Neural progenitor cell (in vitro differentiated cells): ENCODE data around the gene SDK1. TPM values are rescaled to one million over a fixed set of nuclear protein-coding genes. Genes with fewer than 3 reads are reported as not detected.

ENCODE experiments used
- DNase-seq: peaks from one replicate; pipeline ENCODE4 v3.0.0-alpha.2; 2016; ENCODE audit warnings: low spot score
- H2AFZ ChIP-seq: fragments of 200-600 bp; sonication (generic); replicated peaks from 2 replicates; pipeline ENCODE4 v1.6.1; 2016; ENCODE audit warnings: antibody characterized with exemption
- H3F3A ChIP-seq: fragments of 200-600 bp; sonication (generic); 2 replicates; pipeline ENCODE4 v1.6.1; 2016; ENCODE audit warnings: antibody characterized with exemption, low read depth
- H3K27ac ChIP-seq: fragments of 200-600 bp; sonication (generic); 2 replicates; pipeline ENCODE4 v1.5.1; 2016; ENCODE audit warnings: mild to moderate bottlenecking
- H3K27me3 ChIP-seq: fragments of 200-600 bp; sonication (generic); 2 replicates; pipeline ENCODE4 v1.6.1; 2016; ENCODE audit warnings: mild to moderate bottlenecking, moderate library complexity
- H3K36me3 ChIP-seq: fragments of 200-600 bp; sonication (generic); 2 replicates; pipeline ENCODE4 v1.5.1; 2016
- H3K4me1 ChIP-seq: fragments of 200-600 bp; sonication (generic); 2 replicates; pipeline ENCODE4 v1.6.1; 2016; ENCODE audit warnings: mixed run types
- H3K4me2 ChIP-seq: fragments of 200-600 bp; sonication (generic); 2 replicates; pipeline ENCODE4 v1.6.1; 2016
- H3K4me3 ChIP-seq: fragments of 200-600 bp; sonication (generic); 2 replicates; pipeline ENCODE4 v1.5.1; 2016
- H3K79me2 ChIP-seq: fragments of 200-600 bp; sonication (generic); 2 replicates; pipeline ENCODE4 v1.6.1; 2016; ENCODE audit warnings: low read depth
- H3K9ac ChIP-seq: fragments of 200-600 bp; sonication (generic); 2 replicates; pipeline ENCODE4 v1.6.1; 2016
- H3K9me3 ChIP-seq: fragments of 200-600 bp; sonication (generic); 2 replicates; pipeline ENCODE4 v1.5.1; 2016; ENCODE audit warnings: low read depth
- H4K20me1 ChIP-seq: fragments of 200-600 bp; sonication (generic); 2 replicates; pipeline ENCODE4 v1.6.1; 2016; ENCODE audit warnings: low read depth
- H3K27ac Mint-ChIP-seq: 3 replicates; pipeline ENCODE4 v1.8.0; 2021; ENCODE audit warnings: mixed read lengths
- H3K27me3 Mint-ChIP-seq: 2 replicates; pipeline ENCODE4 v1.8.0; 2022; ENCODE audit warnings: low read depth, mild to moderate bottlenecking, inconsistent platforms, moderate library complexity, mixed read lengths; ENCODE audit not compliant: insufficient read depth
- H3K36me3 Mint-ChIP-seq: 3 replicates; pipeline ENCODE4 v1.8.0; 2021; ENCODE audit warnings: mixed read lengths
- H3K4me1 Mint-ChIP-seq: 3 replicates; pipeline ENCODE4 v1.8.0; 2021; ENCODE audit warnings: mixed read lengths
- H3K4me3 Mint-ChIP-seq: 3 replicates; pipeline ENCODE4 v1.8.0; 2021; ENCODE audit warnings: mild to moderate bottlenecking, moderate library complexity, mixed read lengths
- H3K9me3 Mint-ChIP-seq: 3 replicates; pipeline ENCODE4 v1.8.0; 2020; ENCODE audit warnings: mixed read lengths
- CTCF ChIP-seq: fragments of 200-600 bp; sonication (generic); IDR thresholded peaks from 2 replicates; pipeline ENCODE4 v1.5.1; 2017; ENCODE audit warnings: antibody characterized with exemption, mild to moderate bottlenecking
- EZH2 ChIP-seq: fragments of 200-600 bp; sonication (generic); IDR thresholded peaks from 2 replicates; pipeline ENCODE4 v1.6.1; 2017; ENCODE audit warnings: antibody characterized with exemption, mild to moderate bottlenecking, moderate library complexity
- EZH2phosphoT487 ChIP-seq: fragments of 200-600 bp; sonication (generic); IDR thresholded peaks from 2 replicates; pipeline ENCODE4 v1.6.1; 2017; ENCODE audit warnings: antibody characterized with exemption
- total RNA-seq: library from RNA; depleted of rRNA; stranded (reverse); fragments of >200 nt; gene quantifications from 2 replicates; pipeline ENCODE4 v1.2.3, GENCODE V29; 2015; ENCODE audit warnings: low replicate concordance

Gene SDK1
- total RNA-seq, 1 donor from 2014 or later: 4.9 TPM

DNA sequence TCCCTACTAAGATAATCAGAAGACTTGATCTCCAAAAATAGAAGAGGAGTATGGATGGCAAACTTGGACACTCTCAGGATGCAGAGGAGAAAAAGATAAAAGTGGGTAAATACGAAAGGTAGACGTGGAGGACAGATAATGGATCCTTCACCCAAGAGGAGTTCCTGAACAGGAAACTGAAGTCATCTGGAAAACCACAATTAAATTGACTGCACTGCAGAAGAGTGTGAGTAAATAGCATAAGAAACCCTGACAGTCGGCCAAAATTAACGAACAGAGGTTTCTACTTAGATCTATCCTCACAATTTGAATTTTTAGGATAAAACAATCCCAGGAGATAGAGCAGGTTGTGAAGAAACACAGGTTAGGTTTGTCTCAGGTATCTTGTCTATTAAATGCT lies 70.5 kb downstream of the SDK1 start:
- H3K4me1 ChIP-seq: no peaks in the 10 kb centered on the region
- no peak overlapping the region for H2AFZ ChIP-seq
- H3K9me3 Mint-ChIP-seq: no peaks in the 10 kb centered on the region
- H3K4me2 ChIP-seq: no peak overlapping the region
- DNase-seq: no peak
- TF ChIP-seq EZH2: no peak
- TF ChIP-seq EZH2phosphoT487: no peak
- no peak for TF ChIP-seq CTCF
- no peak overlapping the region for H3K27ac ChIP-seq
- no peak overlapping the region for H3K27ac Mint-ChIP-seq
- no peak overlapping the region for H3K9ac ChIP-seq
- H3K9me3 ChIP-seq: no peaks in the 10 kb centered on the region
- H3K4me3 Mint-ChIP-seq: no peak overlapping the region
- H4K20me1 ChIP-seq: no peaks in the 10 kb centered on the region
- H3K36me3 Mint-ChIP-seq: no peaks in the 10 kb centered on the region
- H3K79me2 ChIP-seq: no peaks in the 10 kb centered on the region
- peaks cover 9% of the 10 kb centered on the region for H3K4me1 Mint-ChIP-seq
- H3K4me3 ChIP-seq: no peak overlapping the region
- no peaks in the 10 kb centered on the region for H3K36me3 ChIP-seq
- no peaks in the 10 kb centered on the region for H3K27me3 ChIP-seq
- H3K27me3 Mint-ChIP-seq: no peaks in the 10 kb centered on the region
- no peaks in the 10 kb centered on the region for H3F3A ChIP-seq

- TF ChIP-seq EZH2 (no peak), CTCF (no peak), EZH2phosphoT487 (no peak)
- no peak overlapping the region for H3K27ac ChIP-seq
- H3K27me3 ChIP-seq: no peaks in the 10 kb centered on the region
- no peaks in the 10 kb centered on the region for H4K20me1 ChIP-seq
- no peaks in the 10 kb centered on the region for H3K79me2 ChIP-seq
- no peaks in the 10 kb centered on the region for H3K36me3 ChIP-seq
- no peak overlapping the region for H3K4me2 ChIP-seq
- H3K4me3 Mint-ChIP-seq: no peak overlapping the region
- DNase-seq: no peak
- no peaks in the 10 kb centered on the region for H3F3A ChIP-seq
- H3K9me3 Mint-ChIP-seq: no peaks in the 10 kb centered on the region
- H3K4me1 Mint-ChIP-seq: peaks cover 27% of the 10 kb centered on the region
- no peak overlapping the region for H3K4me3 ChIP-seq
- H3K36me3 Mint-ChIP-seq: no peaks in the 10 kb centered on the region
- no peak overlapping the region for H3K27ac Mint-ChIP-seq
- no peak overlapping the region for H2AFZ ChIP-seq
- H3K27me3 Mint-ChIP-seq: no peaks in the 10 kb centered on the region
- H3K9ac ChIP-seq: no peak overlapping the region
- peaks cover 14% of the 10 kb centered on the region for H3K4me1 ChIP-seq
- H3K9me3 ChIP-seq: no peaks in the 10 kb centered on the region
Observed at GRCh38 chr7:3374239-3374638, 73.2 kb downstream of the SDK1 start.

DNA sequence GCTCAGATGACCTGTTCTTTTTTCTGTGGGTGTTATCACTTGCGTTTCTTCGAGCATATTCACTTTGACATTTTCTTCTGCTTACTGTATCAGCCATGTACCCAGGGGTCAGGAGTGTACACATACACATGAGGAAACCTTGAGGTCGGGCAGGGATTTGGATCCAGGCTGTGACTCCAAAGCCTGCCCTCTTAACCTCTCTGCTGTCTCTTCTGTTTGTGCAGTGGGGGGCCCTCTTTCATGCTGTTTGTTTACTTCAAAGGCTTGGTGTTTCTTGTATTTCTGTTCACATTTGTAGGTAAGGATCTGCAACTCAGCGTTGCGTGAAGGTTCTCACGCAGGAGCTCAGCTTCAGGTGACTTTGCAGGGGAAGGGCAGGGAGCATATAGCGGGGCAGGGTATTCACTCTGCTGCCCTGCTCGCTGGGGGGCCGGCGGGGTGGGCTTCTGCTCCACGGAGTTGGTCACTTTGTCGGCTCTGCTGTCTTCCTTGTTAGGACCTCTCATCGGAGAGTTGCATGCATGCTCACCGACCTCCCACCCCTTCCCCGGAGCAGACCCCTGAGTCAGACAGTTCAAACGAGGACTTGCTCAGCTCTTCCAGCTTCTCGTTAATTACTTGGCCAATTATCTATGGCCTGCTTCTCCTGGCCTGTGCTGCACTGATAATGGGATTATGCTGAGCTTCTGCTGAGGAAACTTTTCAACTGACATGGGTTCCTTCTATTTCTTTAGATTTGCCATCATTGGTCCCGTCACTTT lies 77.5 kb downstream of the SDK1 start:
- Histone ChIP-seq H3K79me2 (no peaks in the 10 kb centered on the region), H3K9me3 (no peaks in the 10 kb centered on the region), H3F3A (no peaks in the 10 kb centered on the region), H3K4me1 (peaks cover 30% of the 10 kb centered on the region), H3K9ac (no peak overlapping the region), H3K27ac (no peak overlapping the region), H3K27me3 (no peaks in the 10 kb centered on the region), H3K4me3 (no peak overlapping the region), H3K4me2 (no peak overlapping the region), H2AFZ (no peak overlapping the region), H3K36me3 (no peaks in the 10 kb centered on the region), H4K20me1 (no peaks in the 10 kb centered on the region)
- Mint-ChIP-seq H3K36me3 (no peaks in the 10 kb centered on the region), H3K27me3 (peaks cover 2% of the 10 kb centered on the region), H3K9me3 (no peaks in the 10 kb centered on the region), H3K4me1 (peaks cover 27% of the 10 kb centered on the region), H3K4me3 (no peak overlapping the region), H3K27ac (no peak overlapping the region)
- DNase-seq: peak; percentile 14
- TF ChIP-seq EZH2phosphoT487: no peak

DNA sequence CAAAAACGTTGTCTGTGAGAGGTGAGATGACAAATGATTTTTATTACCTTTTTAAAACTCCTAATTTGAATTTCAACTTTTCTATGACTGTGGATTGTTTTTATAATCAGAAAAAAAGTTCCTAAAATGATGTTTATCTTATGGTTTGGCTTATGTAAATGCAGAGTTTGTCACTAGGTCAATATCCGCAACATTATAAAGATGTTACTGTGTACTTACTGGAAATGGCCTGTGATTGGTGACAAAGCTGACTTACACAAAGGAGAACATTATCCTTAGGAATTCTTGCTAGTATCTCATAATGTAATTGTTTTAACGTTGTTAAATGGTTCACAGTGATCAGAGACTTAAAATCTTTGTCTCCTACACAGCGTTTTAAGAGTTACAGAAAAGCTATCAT lies 79.0 kb downstream of the SDK1 start:
- no peak for TF ChIP-seq CTCF
- TF ChIP-seq EZH2phosphoT487: no peak
- H3K27me3 Mint-ChIP-seq: peaks cover 2% of the 10 kb centered on the region
- no peaks in the 10 kb centered on the region for H3K9me3 Mint-ChIP-seq
- peaks cover 30% of the 10 kb centered on the region for H3K4me1 ChIP-seq
- no peak overlapping the region for H2AFZ ChIP-seq
- no peaks in the 10 kb centered on the region for H4K20me1 ChIP-seq
- no peaks in the 10 kb centered on the region for H3K9me3 ChIP-seq
- H3K4me1 Mint-ChIP-seq: peaks cover 27% of the 10 kb centered on the region
- no peak overlapping the region for H3K27ac Mint-ChIP-seq
- no peak overlapping the region for H3K27ac ChIP-seq
- no peak overlapping the region for H3K9ac ChIP-seq
- H3K27me3 ChIP-seq: no peaks in the 10 kb centered on the region
- no peak overlapping the region for H3K4me3 ChIP-seq
- no peaks in the 10 kb centered on the region for H3F3A ChIP-seq
- DNase-seq: no peak
- H3K36me3 Mint-ChIP-seq: no peaks in the 10 kb centered on the region
- no peaks in the 10 kb centered on the region for H3K36me3 ChIP-seq
- no peak overlapping the region for H3K4me2 ChIP-seq
- H3K4me3 Mint-ChIP-seq: no peak overlapping the region
- no peaks in the 10 kb centered on the region for H3K79me2 ChIP-seq
